HL-60 (cell line): Measurements from ENCODE around the gene RFWD3.

Source experiments
- DNase-seq, 2 experiments: peaks; one replicate each; pipeline ENCODE4 v3.0.0-alpha.2; 2010 to 2020; ENCODE audit warnings: low read depth in 1 of 2, low spot score in 1 of 2
- H3K27ac ChIP-seq: fragments of 250-450 bp; sonication (Bioruptor Pico); replicated peaks from 2 replicates; pipeline ENCODE4 v1.5.1; 2020; ENCODE audit warnings: mild to moderate bottlenecking, moderate library complexity
- H3K27me3 ChIP-seq: fragments of 250-450 bp; sonication (Bioruptor Pico); 2 replicates; pipeline ENCODE4 v1.5.1; 2021; ENCODE audit warnings: mild to moderate bottlenecking, moderate library complexity; ENCODE audit not compliant: insufficient read depth, poor library complexity, severe bottlenecking
- H3K4me3 ChIP-seq: replicated peaks from 2 replicates; pipeline ENCODE4 v1.5.1; 2011; ENCODE audit warnings: mild to moderate bottlenecking, control low read depth, low read length; ENCODE audit not compliant: insufficient read depth
- CTCF ChIP-seq: IDR thresholded peaks from one replicate; pipeline ENCODE4 v1.5.1; 2011; ENCODE audit warnings: low read length, control low read depth, inconsistent platforms; ENCODE audit not compliant: insufficient read depth
- GABPA ChIP-seq: IDR thresholded peaks from 2 replicates; pipeline ENCODE4 v1.6.1; 2012; ENCODE audit warnings: low read depth
- POLR2AphosphoS5 ChIP-seq: IDR thresholded peaks from 2 replicates; pipeline ENCODE4 v1.6.1; 2012; ENCODE audit warnings: low read depth
- SPI1 ChIP-seq: IDR thresholded peaks from 2 replicates; pipeline ENCODE4 v1.6.1; 2012; ENCODE audit warnings: low read depth, mild to moderate bottlenecking, borderline replicate concordance
- TF ChIP-seq, protein P1 (sequence below): IDR thresholded peaks from 2 replicates; pipeline ENCODE4 v1.6.1; 2012; ENCODE audit warnings: low read depth; ENCODE audit not compliant: insufficient replicate concordance

RFWD3 gene

GRCh38 chr16:74607962-74608356 is 58.7 kb downstream of the RFWD3 start:
- Histone ChIP-seq H3K27me3 (no peaks in the 10 kb centered on the region), H3K27ac (no peak overlapping the region), H3K4me3 (no peak overlapping the region)
- DNase-seq: no peak
- TF ChIP-seq, protein P1, sequence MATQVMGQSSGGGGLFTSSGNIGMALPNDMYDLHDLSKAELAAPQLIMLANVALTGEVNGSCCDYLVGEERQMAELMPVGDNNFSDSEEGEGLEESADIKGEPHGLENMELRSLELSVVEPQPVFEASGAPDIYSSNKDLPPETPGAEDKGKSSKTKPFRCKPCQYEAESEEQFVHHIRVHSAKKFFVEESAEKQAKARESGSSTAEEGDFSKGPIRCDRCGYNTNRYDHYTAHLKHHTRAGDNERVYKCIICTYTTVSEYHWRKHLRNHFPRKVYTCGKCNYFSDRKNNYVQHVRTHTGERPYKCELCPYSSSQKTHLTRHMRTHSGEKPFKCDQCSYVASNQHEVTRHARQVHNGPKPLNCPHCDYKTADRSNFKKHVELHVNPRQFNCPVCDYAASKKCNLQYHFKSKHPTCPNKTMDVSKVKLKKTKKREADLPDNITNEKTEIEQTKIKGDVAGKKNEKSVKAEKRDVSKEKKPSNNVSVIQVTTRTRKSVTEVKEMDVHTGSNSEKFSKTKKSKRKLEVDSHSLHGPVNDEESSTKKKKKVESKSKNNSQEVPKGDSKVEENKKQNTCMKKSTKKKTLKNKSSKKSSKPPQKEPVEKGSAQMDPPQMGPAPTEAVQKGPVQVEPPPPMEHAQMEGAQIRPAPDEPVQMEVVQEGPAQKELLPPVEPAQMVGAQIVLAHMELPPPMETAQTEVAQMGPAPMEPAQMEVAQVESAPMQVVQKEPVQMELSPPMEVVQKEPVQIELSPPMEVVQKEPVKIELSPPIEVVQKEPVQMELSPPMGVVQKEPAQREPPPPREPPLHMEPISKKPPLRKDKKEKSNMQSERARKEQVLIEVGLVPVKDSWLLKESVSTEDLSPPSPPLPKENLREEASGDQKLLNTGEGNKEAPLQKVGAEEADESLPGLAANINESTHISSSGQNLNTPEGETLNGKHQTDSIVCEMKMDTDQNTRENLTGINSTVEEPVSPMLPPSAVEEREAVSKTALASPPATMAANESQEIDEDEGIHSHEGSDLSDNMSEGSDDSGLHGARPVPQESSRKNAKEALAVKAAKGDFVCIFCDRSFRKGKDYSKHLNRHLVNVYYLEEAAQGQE: no peak
- TF ChIP-seq POLR2AphosphoS5 (no peak), SPI1 (no peak), CTCF (no peak), GABPA (no peak)

- no peak for DNase-seq
- Histone ChIP-seq H3K27me3 (no peaks in the 10 kb centered on the region), H3K4me3 (peak overlapping the region; percentile 95), H3K27ac (peak overlapping the region; percentile 77)
- TF ChIP-seq SPI1: no peak
- TF ChIP-seq POLR2AphosphoS5: peak; percentile 80; the same call in 1 of the 2 replicates
- TF ChIP-seq GABPA: no peak
These were observed 59.2 kb downstream of the RFWD3 start for GRCh38 chr16:74607310-74607961.

GRCh38 chr16:74606521-74607309 is 60.0 kb downstream of the RFWD3 start, which contains the start of gene GLG1:
Gene GLG1 (minus strand): TSS chr16:74607114. CDS start chr16:74607094, 20 bp downstream.
- TF ChIP-seq, protein P1: peak; percentile 66
- TF ChIP-seq GABPA (no peak), POLR2AphosphoS5 (peak; percentile 95)
- DNase-seq: peak; percentile 82 to 87
- Histone ChIP-seq H3K27me3 (no peaks in the 10 kb centered on the region), H3K4me3 (peak within 1 kb of the TSS; percentile 95), H3K27ac (peak within 1 kb of the TSS; percentile 77)

- TF ChIP-seq SPI1 (no peak), GABPA (no peak), POLR2AphosphoS5 (no peak), CTCF (no peak)
- TF ChIP-seq, protein P1: no peak
- Histone ChIP-seq H3K4me3 (peak overlapping the region; percentile 95), H3K27ac (peak overlapping the region; percentile 77), H3K27me3 (no peaks in the 10 kb centered on the region)
- DNase-seq: peak in 1 of 2 experiments; percentile 8
These were observed 60.7 kb downstream of the RFWD3 start for GRCh38 chr16:74605746-74606520.
